Spleen (tissue), 11 donors: ENCODE data around the gene ANAPC5. TPM values are rescaled to one million over a fixed set of nuclear protein-coding genes. Genes with fewer than 3 reads are reported as not detected.

Experiments
- DNase-seq: peaks from one replicate; pipeline ENCODE4 v3.0.0-alpha.2; 2020
- H3K27ac ChIP-seq, 8 donors: fragments of 200-600 bp; sonication (generic) in 7 of 8; 1 replicate in 4 of 8; 2 replicates in 4 of 8; pipeline versions ENCODE4 v1.5.0 to v1.8.0; 2016 to 2021; ENCODE audit warnings: inconsistent platforms in 4 of 8, mild to moderate bottlenecking in 4 of 8, moderate library complexity in 1 of 8
- H3K27me3 ChIP-seq, 7 donors: fragments of 200-600 bp; sonication (generic) in 6 of 7; replicated peaks in 1 of 7; 1 replicate in 4 of 7; 2 replicates in 3 of 7; pipeline versions ENCODE4 v1.5.0 to v1.8.0; 2016 to 2021; ENCODE audit warnings: inconsistent platforms in 3 of 7, mild to moderate bottlenecking in 1 of 7
- H3K36me3 ChIP-seq, 6 donors: fragments of 200-600 bp; sonication (generic) in 5 of 6; 1 replicate in 4 of 6; 2 replicates in 2 of 6; pipeline versions ENCODE4 v1.5.0 to v1.8.0; 2016 to 2021; ENCODE audit warnings: inconsistent platforms in 2 of 6
- H3K4me1 ChIP-seq, 6 donors: fragments of 200-600 bp; sonication (generic) in 5 of 6; 1 replicate in 3 of 6; 2 replicates in 3 of 6; pipeline versions ENCODE4 v1.5.0 to v1.8.0; 2016 to 2021; ENCODE audit warnings: inconsistent platforms in 3 of 6
- H3K4me3 ChIP-seq, 8 donors: fragments of 200-600 bp; sonication (generic) in 7 of 8; 1 replicate in 4 of 8; 2 replicates in 4 of 8; pipeline versions ENCODE4 v1.5.0 to v1.8.0; 2016 to 2021; ENCODE audit warnings: inconsistent platforms in 4 of 8, mild to moderate bottlenecking in 4 of 8, moderate library complexity in 2 of 8
- H3K9me3 ChIP-seq, 8 donors: fragments of 200-600 bp; sonication (generic) in 7 of 8; 1 replicate in 4 of 8; 2 replicates in 4 of 8; pipeline versions ENCODE4 v1.5.0 to v1.8.0; 2016 to 2021; ENCODE audit warnings: inconsistent platforms in 4 of 8
- POLR2A ChIP-seq, 3 donors: fragments of 450-650 bp; IDR thresholded peaks; one replicate each; pipeline ENCODE4 v1.5.1; 2017; ENCODE audit warnings: antibody characterized with exemption in 3 of 3, mild to moderate bottlenecking in 1 of 3
- POLR2AphosphoS5 ChIP-seq, 3 donors: sonication (generic); formaldehyde crosslinking; IDR thresholded peaks; one replicate each; pipeline ENCODE4 v1.5.1; 2017; ENCODE audit warnings: antibody characterized with exemption in 3 of 3
- WGBS, 5 donors: extraction: QIAGEN DNeasy Blood & Tissue Kit in 3 of 5; methylation state at CpG; one replicate each; pipeline versions ENCODE4 v1.1.5 to v1.1.7; 2013 to 2018; 5-methylcytosine and 5-hydroxymethylcytosine counted together
- intact Hi-C: fragments of 100-400 bp; cut with DNase I; formaldehyde crosslinking; loops from one replicate; pipeline ENCODE4 v1.15.0; 2023; ENCODE audit warnings: low total_unique reads
- polyA plus RNA-seq, 3 donors: library from polyadenylated mRNA; stranded (reverse); fragments of 200-250 nt; gene quantifications; one replicate each; pipeline ENCODE4 v1.2.1, GENCODE V29; 2013
- total RNA-seq, 7 donors: library from RNA; depleted of rRNA in 3 of 7; stranded (reverse); fragments of >200 nt in 3 of 7; fragmentation: NEBNext Ultra II Directional in 4 of 7; extraction: Animal tissue kit (Norgen Biotek cat#: 25700) in 4 of 7; gene quantifications; one replicate each; pipeline versions ENCODE4 v1.1.0 to v1.2.1, GENCODE V29; 2016 to 2021
- TF ChIP-seq, protein P1 (sequence below), 11 experiments: fragments of 200-600 bp in 7 of 11; fragments of 450-650 bp in 4 of 11; sonication (generic) in 4 of 11; IDR thresholded peaks in 8 of 11; conservative IDR thresholded peaks in 3 of 11; 1 replicate in 7 of 11; 2 replicates in 4 of 11; pipeline versions ENCODE4 v1.4.0 to v1.8.0; 2016 to 2021; ENCODE audit warnings: antibody characterized with exemption in 11 of 11, inconsistent platforms in 4 of 11, mild to moderate bottlenecking in 1 of 11
- donor health status: healthy with polysubstance abuse.
- donor health status: DM: no; HTN: no; CAD: no; lungs with moderate emphysema.
- donor health status: DM: no; HTN: no; CAD: no.
- donor health status: Bipolar disorder and iron deficiency.
- donor health status: healthy.
- donor health status: DM: no; HTN: no; CAD: no.
- donor health status: DM: yes; HTN: yes; CAD: no.

Gene ANAPC5
- total and polyA plus RNA-seq, 10 donors = 97.5 to 185 (median 141) TPM

DNA sequence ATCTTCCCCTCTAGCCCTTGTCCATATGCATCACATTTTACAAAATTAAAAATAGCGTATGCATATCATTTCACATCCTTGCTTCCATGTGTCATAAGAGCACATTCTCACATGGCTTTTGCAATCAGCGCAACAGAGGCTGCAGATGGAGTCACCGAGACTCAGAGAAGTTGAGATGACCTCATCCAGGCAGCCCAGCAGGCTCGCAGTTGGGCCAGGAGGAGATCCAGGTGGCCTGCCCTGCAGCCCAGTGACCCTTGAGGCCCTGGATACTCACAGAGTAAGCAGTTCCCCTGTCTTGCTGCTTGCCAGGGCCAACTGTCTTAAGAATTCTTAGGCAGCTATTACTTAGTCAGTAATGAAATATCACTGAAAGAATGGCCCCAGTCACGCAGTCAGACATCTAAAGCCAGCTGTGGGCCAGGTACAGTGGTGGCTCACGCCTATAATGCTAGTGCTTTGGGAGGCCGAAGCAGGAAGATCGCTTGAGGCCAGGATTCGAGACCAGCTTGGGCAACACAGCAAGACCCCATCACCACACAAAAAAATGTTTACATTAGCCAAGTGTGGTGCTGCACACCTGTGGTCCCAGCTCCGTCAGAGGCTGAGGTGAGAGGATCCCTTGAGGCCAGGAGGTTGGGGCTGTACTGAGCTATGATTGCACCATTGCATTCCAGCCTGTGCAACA lies 64.8 kb downstream of the ANAPC5 start:
- H3K36me3 ChIP-seq = peaks cover 0 to 56% (median 2%) of the 10 kb centered on the region in 6 donors
- no peaks in the 10 kb centered on the region for H3K27me3 ChIP-seq
- intact Hi-C loops = no loop called here
- no peak for DNase-seq
- no peak for TF ChIP-seq POLR2A (IDR thresholded peaks at IDR 0.05)
- TF ChIP-seq POLR2AphosphoS5 (IDR thresholded peaks at IDR 0.05) = peak in 2 of 3 donors; percentile 15 to 21
- TF ChIP-seq, protein P1, sequence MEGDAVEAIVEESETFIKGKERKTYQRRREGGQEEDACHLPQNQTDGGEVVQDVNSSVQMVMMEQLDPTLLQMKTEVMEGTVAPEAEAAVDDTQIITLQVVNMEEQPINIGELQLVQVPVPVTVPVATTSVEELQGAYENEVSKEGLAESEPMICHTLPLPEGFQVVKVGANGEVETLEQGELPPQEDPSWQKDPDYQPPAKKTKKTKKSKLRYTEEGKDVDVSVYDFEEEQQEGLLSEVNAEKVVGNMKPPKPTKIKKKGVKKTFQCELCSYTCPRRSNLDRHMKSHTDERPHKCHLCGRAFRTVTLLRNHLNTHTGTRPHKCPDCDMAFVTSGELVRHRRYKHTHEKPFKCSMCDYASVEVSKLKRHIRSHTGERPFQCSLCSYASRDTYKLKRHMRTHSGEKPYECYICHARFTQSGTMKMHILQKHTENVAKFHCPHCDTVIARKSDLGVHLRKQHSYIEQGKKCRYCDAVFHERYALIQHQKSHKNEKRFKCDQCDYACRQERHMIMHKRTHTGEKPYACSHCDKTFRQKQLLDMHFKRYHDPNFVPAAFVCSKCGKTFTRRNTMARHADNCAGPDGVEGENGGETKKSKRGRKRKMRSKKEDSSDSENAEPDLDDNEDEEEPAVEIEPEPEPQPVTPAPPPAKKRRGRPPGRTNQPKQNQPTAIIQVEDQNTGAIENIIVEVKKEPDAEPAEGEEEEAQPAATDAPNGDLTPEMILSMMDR (IDR thresholded peaks at IDR 0.05 in 8 of 11, conservative IDR thresholded peaks at IDR 0.05 in 3 of 11) = no peak
- no peaks in the 10 kb centered on the region for H3K9me3 ChIP-seq
- peak overlapping the region in 1 of 8 donors; percentile 25 for H3K4me3 ChIP-seq
- peaks cover 0 to 99% (median 59%) of the 10 kb centered on the region in 6 donors for H3K4me1 ChIP-seq
- H3K27ac ChIP-seq = peak overlapping the region in 6 of 8 donors; percentile 65 to 97 (median 82)
- WGBS, 5 donors = 64 to 87% (median 80%) methylated on average over 10 of the region's 10 CpGs

DNA sequence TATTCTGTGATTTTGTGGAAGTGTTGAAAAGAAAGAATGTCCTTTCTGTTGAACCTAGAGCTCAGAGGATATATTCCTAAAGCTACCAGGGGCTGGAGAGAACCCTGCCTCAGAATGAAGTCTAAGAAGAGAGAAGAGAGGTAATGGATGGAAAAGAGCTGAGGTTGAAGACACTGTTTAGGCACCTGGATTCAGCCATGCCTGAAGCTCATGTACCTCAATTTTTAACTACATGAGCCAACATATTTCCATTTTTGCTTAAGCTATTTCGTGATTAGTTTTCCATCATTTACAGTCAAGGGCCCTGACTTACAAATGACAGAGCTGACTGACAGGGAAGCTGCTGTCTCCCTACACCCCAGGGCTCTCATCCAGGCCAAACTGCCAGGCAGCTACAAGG lies 66.4 kb downstream of the ANAPC5 start:
- WGBS, 5 donors = 83 to 94% (median 93%) methylated on average over 1 of the region's 1 CpG
- Histone ChIP-seq H3K4me3 (peak overlapping the region in 1 of 8 donors; percentile 4), H3K4me1 (peaks cover 0 to 94% (median 46%) of the 10 kb centered on the region in 6 donors), H3K27ac (peak overlapping the region in 3 of 8 donors; percentile 4 to 97 (median 96)), H3K9me3 (no peaks in the 10 kb centered on the region), H3K27me3 (no peaks in the 10 kb centered on the region), H3K36me3 (peaks cover 0 to 54% (median 0%) of the 10 kb centered on the region in 6 donors)
- intact Hi-C loops = no loop called here
- no peak for TF ChIP-seq POLR2A (IDR thresholded peaks at IDR 0.05)
- TF ChIP-seq, protein P1 (IDR thresholded peaks at IDR 0.05 in 8 of 11, conservative IDR thresholded peaks at IDR 0.05 in 3 of 11) = no peak
- DNase-seq = no peak

DNA sequence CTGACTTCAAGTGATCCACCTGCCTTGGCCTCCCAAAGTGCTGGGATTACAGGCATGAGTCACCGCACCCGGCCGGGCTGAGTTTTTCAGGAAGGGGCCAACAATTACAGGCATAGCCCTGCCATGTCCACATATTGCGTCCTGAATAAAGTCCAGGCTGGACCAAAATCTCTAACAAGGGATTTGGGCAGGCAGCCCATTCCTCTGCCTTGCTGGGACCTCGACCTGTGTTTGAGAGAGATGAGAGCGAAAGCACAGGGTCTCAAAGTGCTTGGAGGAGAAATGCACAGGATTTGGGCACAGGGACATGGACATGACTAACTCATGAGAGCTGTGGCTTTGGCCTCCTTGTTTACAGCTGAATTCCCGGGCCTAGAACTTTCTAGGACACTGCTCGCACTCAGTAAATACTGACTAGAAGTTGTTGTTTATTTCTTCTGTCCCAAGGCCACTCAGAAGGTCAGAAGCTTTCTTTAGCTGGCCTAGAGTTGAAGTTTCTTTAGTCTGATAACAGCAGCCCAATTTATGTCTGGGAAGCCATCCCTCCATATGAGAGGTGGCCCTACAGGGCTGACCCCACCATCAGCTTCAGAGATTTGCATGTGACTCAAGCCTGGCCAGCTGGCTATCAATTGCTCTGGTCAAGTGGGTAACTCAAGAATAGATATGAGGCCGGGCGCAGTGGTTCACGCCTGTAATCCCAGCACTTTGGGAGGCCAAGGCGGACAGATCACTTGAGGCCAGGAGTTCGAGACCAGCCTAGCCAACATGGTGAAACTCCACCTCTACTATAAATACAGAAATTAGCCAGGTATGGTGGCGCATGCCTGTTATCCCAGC lies 67.4 kb downstream of the ANAPC5 start:
- intact Hi-C loops = no loop called here
- Histone ChIP-seq H3K4me1 (peaks cover 0 to 88% (median 40%) of the 10 kb centered on the region in 6 donors), H3K9me3 (no peaks in the 10 kb centered on the region), H3K36me3 (peaks cover 0 to 49% (median 0%) of the 10 kb centered on the region in 6 donors), H3K27ac (peak overlapping the region in 6 of 8 donors; percentile 2 to 97 (median 32)), H3K27me3 (no peaks in the 10 kb centered on the region), H3K4me3 (no peak overlapping the region)
- TF ChIP-seq, protein P1 (IDR thresholded peaks at IDR 0.05 in 8 of 11, conservative IDR thresholded peaks at IDR 0.05 in 3 of 11) = no peak
- TF ChIP-seq POLR2AphosphoS5 (IDR thresholded peaks at IDR 0.05) = no peak
- TF ChIP-seq POLR2A (IDR thresholded peaks at IDR 0.05) = no peak
- DNase-seq = no peak
- 82 to 90% (median 82%) methylated on average over 14 of the region's 14 CpGs for WGBS, 5 donors

DNA sequence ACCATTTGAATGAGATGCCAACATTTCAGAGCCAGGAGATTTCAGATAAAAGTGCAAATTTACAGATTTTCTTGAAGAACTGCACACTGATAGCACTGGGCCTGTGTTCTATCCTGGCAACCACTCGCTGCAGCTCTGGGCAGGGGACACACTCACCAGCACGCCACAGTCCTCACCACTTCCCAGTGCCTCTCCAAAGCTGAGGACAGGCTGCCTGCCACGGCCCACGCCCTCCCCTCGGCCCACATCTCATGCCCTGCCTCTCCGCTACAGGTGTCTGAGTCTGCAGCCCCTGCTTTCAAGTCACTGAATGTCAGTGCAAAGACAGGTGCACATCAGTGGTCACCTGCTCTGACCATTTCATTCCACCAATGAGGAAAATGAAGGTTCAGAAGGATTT lies 68.4 kb downstream of the ANAPC5 start:
- intact Hi-C loops = no loop called here
- DNase-seq = no peak
- Histone ChIP-seq H3K4me3 (no peak overlapping the region), H3K36me3 (peaks cover 0 to 48% (median 0%) of the 10 kb centered on the region in 6 donors), H3K9me3 (no peaks in the 10 kb centered on the region), H3K27me3 (no peaks in the 10 kb centered on the region), H3K27ac (peak overlapping the region in 1 of 8 donors; percentile 97), H3K4me1 (peaks cover 0 to 88% (median 39%) of the 10 kb centered on the region in 6 donors)
- TF ChIP-seq POLR2A (IDR thresholded peaks at IDR 0.05) (no peak), POLR2AphosphoS5 (IDR thresholded peaks at IDR 0.05) (peak in 2 of 3 donors; percentile 15 to 47)
- WGBS, 5 donors = 90 to 99% (median 93%) methylated on average over 6 of the region's 6 CpGs
